ENCODE data around the gene MRTFA.
"Not testable (repeated sequence)": the region's sequence is repeated elsewhere in the genome, so short reads cannot be mapped to it uniquely, and the experiment has no call there.

MRTFA gene

DNA sequence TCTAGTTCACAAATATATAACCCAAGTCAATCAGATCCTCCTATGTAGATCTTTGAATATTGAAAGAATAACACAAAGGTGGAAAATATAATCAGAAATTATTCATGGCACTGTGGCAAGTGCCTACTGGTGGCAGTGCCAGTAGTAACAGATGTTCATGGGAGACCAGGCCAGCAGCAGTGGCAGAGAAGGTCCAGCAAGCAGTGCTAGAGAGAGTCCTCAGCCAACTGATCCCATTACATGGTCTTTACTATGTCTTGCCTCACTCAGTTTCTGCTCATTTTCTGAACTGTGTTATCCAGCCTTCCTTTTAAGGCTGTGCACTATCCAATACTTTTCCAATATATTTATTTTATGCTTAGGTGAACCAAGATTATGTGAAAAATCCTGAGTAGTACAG is 124.9 kb downstream of the MRTFA start:
- no peak overlapping the region for H3K4me3 ChIP-seq (ENCODE audit: low read depth, low read length)
- no peak for DNase-seq
- no peaks in the 10 kb centered on the region for H3K27me3 ChIP-seq (replicated peaks)
- in situ Hi-C loops (cut with HindIII; ENCODE audit: low pct_ligation_motif_present, low sequenced_read_pairs): no loop called here
- peaks cover 2% of the 10 kb centered on the region for H3K36me3 ChIP-seq (replicated peaks)
- peak overlapping the region; percentile 92 for H3K27ac ChIP-seq
- TF ChIP-seq, protein P1, sequence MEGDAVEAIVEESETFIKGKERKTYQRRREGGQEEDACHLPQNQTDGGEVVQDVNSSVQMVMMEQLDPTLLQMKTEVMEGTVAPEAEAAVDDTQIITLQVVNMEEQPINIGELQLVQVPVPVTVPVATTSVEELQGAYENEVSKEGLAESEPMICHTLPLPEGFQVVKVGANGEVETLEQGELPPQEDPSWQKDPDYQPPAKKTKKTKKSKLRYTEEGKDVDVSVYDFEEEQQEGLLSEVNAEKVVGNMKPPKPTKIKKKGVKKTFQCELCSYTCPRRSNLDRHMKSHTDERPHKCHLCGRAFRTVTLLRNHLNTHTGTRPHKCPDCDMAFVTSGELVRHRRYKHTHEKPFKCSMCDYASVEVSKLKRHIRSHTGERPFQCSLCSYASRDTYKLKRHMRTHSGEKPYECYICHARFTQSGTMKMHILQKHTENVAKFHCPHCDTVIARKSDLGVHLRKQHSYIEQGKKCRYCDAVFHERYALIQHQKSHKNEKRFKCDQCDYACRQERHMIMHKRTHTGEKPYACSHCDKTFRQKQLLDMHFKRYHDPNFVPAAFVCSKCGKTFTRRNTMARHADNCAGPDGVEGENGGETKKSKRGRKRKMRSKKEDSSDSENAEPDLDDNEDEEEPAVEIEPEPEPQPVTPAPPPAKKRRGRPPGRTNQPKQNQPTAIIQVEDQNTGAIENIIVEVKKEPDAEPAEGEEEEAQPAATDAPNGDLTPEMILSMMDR (IDR thresholded peaks at IDR 0.05; ENCODE audit: low read depth, low read length, missing control alignments): peak; percentile 23

DNA sequence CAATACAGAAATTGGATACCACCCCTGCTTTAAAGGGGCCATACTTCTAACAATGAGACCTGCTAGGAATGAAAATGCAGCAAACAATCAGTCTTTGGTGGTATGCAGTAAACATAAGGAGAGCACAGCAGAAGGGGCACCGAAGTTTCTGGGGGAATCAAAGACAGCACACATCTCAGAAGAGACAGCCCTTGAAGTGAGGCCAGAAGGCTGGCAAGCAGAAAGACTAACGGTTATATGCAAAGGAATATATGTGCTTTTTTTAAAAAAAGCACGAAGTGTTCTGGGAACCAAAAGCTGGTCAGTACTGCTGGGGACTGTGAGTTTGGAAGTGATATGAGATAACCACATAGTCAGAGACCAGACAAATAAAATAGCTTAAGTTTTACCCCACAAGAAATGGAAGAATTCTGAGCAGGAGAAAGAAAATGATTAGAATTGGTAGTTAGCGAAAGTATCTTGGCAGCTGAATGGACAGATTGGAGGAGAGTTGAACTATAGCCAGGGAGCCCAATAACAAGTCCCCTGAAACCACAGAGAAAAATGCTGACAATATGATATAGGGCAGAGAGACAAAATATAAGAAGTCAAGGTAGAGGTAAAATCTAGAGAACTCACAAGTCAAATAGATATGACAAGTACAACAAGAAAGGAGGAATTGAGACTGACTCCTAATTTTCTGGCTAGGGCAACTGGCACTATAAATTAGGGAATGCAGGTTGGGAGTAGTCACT is 125.7 kb downstream of the MRTFA start:
- Histone ChIP-seq H3K27me3 (replicated peaks) (no peaks in the 10 kb centered on the region), H3K36me3 (replicated peaks) (peaks cover under 1% of the 10 kb centered on the region), H3K27ac (peak overlapping the region; percentile 92), H3K4me3 (ENCODE audit: low read depth, low read length) (no peak overlapping the region)
- TF ChIP-seq, protein P1 (IDR thresholded peaks at IDR 0.05; ENCODE audit: low read depth, low read length, missing control alignments): no peak
- in situ Hi-C loops (cut with HindIII; ENCODE audit: low pct_ligation_motif_present, low sequenced_read_pairs): no loop called here
- DNase-seq: no peak

DNA sequence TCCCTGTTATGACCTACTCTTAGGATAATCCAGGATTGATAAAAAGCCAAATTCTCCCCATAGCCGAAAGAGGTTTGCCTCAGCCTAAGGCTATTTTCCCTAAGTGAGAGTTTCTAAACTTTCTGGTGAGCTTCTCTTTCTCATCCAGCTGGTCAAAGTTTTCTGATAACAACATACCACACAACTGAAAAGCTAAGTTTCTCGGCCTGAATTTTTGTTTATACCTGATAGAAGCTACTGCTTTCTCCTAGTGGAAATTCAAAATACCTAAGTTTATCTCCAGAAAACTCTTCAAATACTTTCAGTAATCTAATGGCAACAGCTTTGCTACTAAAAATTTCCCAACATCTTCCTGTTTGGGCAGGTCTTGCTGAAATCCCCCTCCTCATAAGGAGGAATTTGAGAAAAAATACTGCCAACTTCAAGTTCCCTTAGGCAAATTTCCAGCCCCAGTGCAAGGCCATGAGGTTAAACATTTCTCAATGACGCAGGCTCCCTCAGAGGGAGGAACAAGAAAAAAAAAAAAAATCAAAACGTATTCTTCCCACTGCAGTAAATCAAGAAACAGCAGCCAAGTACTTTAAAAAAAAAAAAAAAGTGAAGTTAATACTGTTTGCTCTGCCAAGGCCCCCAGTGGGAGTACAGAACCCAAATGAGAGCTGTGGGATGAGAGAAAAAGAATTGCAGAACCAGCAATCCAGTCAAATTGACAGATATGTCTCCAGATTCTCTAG is 127.0 kb downstream of the MRTFA start:
- in situ Hi-C loops (cut with HindIII; ENCODE audit: low pct_ligation_motif_present, low sequenced_read_pairs): no loop called here
- DNase-seq: peak; percentile 79
- H3K36me3 ChIP-seq (replicated peaks): peaks cover 2% of the 10 kb centered on the region
- TF ChIP-seq, protein P1 (IDR thresholded peaks at IDR 0.05; ENCODE audit: low read depth, low read length, missing control alignments): no peak
- peak overlapping the region; percentile 92 for H3K27ac ChIP-seq
- H3K4me3 ChIP-seq (ENCODE audit: low read depth, low read length): no peak overlapping the region
- H3K27me3 ChIP-seq (replicated peaks): no peaks in the 10 kb centered on the region

DNA sequence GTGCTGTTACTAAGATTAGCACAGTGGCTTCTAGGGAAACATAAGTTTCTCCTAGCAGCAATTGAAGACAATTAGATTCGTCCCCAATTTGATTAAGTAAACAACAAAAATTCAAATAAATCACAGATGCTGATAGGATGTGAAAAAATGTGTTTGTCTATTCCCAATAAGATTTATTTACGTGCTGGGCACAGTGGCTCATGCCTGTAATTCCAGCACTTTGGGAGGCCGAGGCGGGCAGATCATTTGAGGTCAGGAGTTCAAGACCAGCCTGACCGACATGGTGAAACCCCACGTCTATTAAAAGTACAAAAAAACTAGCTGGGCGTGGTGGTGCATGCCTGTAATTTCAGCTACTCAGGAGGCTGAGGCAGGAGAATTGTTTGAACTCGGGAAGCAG is 128.5 kb downstream of the MRTFA start:
- in situ Hi-C loops (cut with HindIII; ENCODE audit: low pct_ligation_motif_present, low sequenced_read_pairs); DNase-seq; H3K4me3 ChIP-seq (ENCODE audit: low read depth, low read length); H3K36me3 ChIP-seq (replicated peaks); H3K27me3 ChIP-seq (replicated peaks): not testable (repeated sequence)
- H3K27ac ChIP-seq: peak overlapping the region; percentile 92

DNA sequence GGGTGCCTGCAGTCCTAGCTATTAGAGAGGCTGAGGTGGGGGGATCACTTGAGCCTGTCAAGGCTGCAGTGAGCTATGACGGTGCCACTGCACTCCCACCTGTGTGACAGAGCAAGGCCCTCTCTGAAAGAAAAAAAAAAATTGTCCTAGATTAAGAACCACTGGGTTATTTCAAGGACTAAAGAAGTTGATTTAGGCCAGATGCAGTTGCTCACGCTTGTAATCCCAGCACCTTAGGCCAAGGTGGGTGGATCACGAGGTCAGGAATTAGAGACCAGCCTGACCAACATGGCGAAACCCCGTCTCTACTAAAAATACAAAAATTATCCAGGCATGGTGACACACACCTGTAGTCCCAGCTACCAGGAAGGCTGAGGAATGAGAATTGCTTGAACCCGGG is 129.0 kb downstream of the MRTFA start:
- no peak overlapping the region for H3K27ac ChIP-seq
- H3K36me3 ChIP-seq (replicated peaks): peaks cover 2% of the 10 kb centered on the region
- H3K4me3 ChIP-seq (ENCODE audit: low read depth, low read length): no peak overlapping the region
- in situ Hi-C loops (cut with HindIII; ENCODE audit: low pct_ligation_motif_present, low sequenced_read_pairs): no loop called here
- TF ChIP-seq, protein P1 (IDR thresholded peaks at IDR 0.05; ENCODE audit: low read depth, low read length, missing control alignments): no peak
- DNase-seq: no peak
- H3K27me3 ChIP-seq (replicated peaks): no peaks in the 10 kb centered on the region

DNA sequence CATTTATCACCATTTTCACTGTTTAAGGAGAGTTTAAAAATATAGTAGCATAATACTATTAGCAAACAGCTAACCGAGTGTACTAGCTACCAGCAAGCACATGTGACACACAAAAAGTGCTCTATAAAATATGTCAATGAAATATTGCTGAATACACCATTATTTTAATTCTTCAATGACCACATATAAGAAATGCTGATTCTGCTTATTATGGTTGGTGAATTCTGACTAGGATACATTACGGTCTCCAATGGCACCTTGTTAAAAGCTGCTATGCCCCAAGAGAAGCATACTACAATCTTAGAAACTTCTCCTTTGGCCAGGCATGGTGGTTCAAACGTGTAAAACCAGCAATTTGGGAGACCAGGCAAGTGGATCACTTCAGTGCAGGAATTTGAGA is 129.8 kb downstream of the MRTFA start:
- Histone ChIP-seq H3K27ac (no peak overlapping the region), H3K36me3 (replicated peaks) (peaks cover 2% of the 10 kb centered on the region), H3K4me3 (ENCODE audit: low read depth, low read length) (no peak overlapping the region), H3K27me3 (replicated peaks) (no peaks in the 10 kb centered on the region)
- TF ChIP-seq, protein P1 (IDR thresholded peaks at IDR 0.05; ENCODE audit: low read depth, low read length, missing control alignments): no peak
- in situ Hi-C loops (cut with HindIII; ENCODE audit: low pct_ligation_motif_present, low sequenced_read_pairs): no loop called here
- no peak for DNase-seq

Data from brain microvascular endothelial cell (primary cell).